LNCaP clone FGC (cell line): ENCODE data around the gene NEDD4L.

Source experiments
- DNase-seq: peaks from one replicate; pipeline ENCODE4 v3.0.0-alpha.2; 2011; ENCODE audit warnings: low read depth
- H3K4me3 ChIP-seq: 2 replicates; pipeline ENCODE4 v1.5.1; 2011; ENCODE audit warnings: mild to moderate bottlenecking, low read depth, low read length, control low read depth
- TF ChIP-seq, protein P1 (sequence below): IDR thresholded peaks from 2 replicates; pipeline ENCODE4 v1.5.1; 2012; ENCODE audit warnings: mild to moderate bottlenecking; ENCODE audit not compliant: control insufficient read depth, insufficient read depth; ENCODE audit errors: extremely low read depth

Gene NEDD4L

DNA sequence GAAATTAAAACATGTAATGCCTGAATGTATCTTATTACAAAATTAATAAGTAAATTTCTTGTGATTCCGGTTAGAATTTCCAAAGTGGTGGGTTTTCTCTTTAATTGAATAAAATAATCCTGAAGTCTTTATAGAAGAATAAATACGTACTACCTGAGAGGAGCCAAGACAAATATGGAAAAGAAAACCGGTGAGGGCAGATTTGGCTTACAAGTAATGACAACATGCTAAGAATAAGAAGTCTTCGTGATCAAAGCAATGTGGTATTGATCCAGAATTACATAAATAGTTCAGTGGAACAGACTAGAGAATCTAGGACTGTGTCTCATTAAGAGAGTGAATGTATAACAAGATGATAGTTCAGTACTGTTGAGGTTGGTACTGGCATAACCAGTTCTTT is 167.5 kb downstream of the NEDD4L start:
- peak; percentile 88 for DNase-seq
- peak overlapping the region; percentile 34 for H3K4me3 ChIP-seq
- TF ChIP-seq, protein P1, sequence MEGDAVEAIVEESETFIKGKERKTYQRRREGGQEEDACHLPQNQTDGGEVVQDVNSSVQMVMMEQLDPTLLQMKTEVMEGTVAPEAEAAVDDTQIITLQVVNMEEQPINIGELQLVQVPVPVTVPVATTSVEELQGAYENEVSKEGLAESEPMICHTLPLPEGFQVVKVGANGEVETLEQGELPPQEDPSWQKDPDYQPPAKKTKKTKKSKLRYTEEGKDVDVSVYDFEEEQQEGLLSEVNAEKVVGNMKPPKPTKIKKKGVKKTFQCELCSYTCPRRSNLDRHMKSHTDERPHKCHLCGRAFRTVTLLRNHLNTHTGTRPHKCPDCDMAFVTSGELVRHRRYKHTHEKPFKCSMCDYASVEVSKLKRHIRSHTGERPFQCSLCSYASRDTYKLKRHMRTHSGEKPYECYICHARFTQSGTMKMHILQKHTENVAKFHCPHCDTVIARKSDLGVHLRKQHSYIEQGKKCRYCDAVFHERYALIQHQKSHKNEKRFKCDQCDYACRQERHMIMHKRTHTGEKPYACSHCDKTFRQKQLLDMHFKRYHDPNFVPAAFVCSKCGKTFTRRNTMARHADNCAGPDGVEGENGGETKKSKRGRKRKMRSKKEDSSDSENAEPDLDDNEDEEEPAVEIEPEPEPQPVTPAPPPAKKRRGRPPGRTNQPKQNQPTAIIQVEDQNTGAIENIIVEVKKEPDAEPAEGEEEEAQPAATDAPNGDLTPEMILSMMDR, result no peak

DNA sequence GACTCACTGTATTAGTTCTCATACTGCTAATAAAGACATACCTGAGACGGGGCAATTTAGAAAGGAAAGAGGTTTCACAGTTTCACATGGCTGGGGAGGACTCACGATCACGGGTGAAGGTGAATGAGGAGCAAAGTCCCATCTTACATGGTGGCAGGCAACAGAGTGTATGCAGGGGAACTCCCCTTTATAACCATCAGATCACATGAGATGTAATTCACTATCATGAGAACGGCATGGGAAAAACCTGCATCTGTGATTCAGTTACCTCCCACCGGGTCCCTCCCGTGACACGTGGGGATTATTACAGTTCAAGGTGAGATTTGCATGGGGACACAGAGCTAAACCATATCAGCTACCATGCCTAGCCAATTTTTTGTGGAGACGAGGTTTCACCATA is 168.2 kb downstream of the NEDD4L start:
- DNase-seq, result no peak
- peak overlapping the region; percentile 34 for H3K4me3 ChIP-seq
- TF ChIP-seq, protein P1, result no peak

DNA sequence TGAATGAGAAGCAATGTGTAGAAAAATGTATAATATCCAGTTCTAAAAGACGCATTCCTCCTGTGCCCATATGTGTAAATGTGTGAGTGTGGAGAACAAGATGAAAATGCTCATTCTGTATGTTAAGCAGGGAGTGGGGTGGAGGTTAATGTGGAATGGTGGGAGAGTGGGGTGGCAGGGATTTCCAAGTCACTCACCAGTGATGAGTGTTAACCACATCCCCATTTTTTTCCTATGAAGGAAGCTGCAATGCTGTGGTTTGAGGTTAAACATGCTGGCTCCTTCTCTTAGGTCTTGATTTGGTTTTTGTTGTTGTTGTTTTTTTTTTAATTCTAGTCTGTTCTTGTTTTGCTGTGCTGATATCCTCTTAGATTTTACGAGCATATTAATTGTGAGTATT is 169.4 kb downstream of the NEDD4L start:
- TF ChIP-seq, protein P1, result no peak
- no peak overlapping the region for H3K4me3 ChIP-seq
- DNase-seq, result no peak

DNA sequence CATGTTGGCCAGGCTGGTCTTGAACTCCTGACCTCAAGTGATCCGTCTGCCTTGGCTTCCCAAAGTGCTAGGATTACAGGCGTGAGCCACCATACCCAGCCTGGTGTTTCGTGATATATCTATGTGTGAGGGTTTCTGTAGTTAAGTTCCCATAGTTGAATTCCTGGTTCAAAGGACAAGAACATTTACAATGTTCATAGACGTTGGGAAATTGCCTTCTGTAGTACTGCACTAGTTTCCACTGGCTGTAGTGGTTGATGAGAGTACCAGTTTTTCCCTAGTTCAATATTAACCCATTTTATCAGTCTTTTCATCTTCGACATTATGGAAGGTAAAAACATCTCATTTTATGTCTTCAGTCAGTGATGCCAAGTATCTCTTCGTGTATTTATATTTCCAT is 171.0 kb downstream of the NEDD4L start:
- DNase-seq, result no peak
- TF ChIP-seq, protein P1, result no peak
- no peak overlapping the region for H3K4me3 ChIP-seq

DNA sequence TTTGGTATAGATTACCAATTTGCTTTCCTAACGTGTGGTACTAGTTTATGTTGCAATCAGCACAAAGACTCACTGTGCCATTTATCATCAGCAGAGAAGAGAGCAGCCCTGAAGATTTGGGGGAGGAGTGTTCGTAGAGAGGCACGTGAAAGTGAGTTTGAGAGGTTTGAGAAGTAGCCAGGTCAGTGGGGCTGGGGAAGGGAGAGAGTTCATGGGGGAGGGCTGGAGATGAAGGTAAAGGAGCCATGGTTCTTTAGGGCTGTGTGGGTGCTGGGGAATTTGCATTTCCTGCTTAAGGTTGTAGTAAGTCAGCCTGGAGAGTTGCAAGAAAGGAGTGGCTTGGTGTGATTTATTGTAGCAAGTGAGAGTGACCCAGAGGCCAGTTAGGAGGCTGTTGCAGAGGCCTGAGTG is 172.1 kb downstream of the NEDD4L start:
- no peak overlapping the region for H3K4me3 ChIP-seq
- no peak for DNase-seq
- TF ChIP-seq, protein P1, result no peak

DNA sequence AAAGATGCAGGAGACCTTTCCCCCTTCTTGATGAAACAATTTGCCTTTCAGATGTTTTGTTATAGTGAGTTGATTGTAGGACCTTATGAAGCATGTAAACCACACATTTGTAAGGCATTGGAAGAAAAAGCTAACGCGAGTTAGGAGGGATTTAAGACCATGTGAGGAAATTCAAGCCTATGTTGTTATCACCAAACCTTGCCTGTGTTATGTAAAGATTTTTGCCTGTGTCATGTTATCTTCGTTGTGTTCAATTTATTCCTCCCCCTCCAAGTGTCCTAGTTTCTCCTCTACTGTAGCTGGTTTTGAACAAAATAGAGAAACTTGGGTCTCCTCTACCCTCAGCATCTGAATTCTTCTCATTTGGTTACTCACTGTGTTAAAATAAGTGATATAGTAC is 173.0 kb downstream of the NEDD4L start:
- H3K4me3 ChIP-seq, result no peak overlapping the region
- DNase-seq, result no peak
- TF ChIP-seq, protein P1, result no peak

DNA sequence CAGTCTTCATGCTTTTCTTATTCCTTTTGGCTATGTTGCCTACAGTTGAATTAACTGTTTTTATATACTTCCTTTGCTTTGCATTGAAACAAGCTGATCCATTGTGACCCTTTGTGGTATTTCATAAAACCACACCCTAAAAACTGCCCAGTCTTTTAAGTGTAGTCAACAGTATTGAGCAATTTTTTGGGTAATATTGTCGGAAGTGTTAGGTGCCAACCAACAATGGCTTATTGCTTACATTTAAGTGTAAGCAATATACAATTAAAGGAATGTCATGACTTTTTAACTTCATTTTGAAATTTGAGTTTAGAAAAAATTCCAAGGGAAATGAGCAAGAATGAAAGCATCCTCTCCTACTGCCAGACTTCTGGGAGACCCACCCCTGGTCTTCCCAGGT is 174.1 kb downstream of the NEDD4L start:
- TF ChIP-seq, protein P1, result no peak
- DNase-seq, result no peak
- no peak overlapping the region for H3K4me3 ChIP-seq
